GM12878 (cell line): Measurements from ENCODE around the gene MS4A2. TPM values are rescaled to one million over a fixed set of nuclear protein-coding genes. Genes with fewer than 3 reads are reported as not detected.

Source experiments
- ATAC-seq: fragments of 200-7000 bp; cut with Tn5 transposase; 3 replicates; pipeline ENCODE4 v1.9.1; 2020; ENCODE audit warnings: mild to moderate bottlenecking, moderate library complexity
- BruUV-seq: library from RNA; stranded (reverse); fragments of 400-500 nt; replicated peaks from 2 replicates; lab custom pipeline; 2021; lab: Mats Ljungman, UMichigan
- CTCF ChIA-PET: fragments of 300-600 bp; sonication (Branson Sonifier 250); formaldehyde crosslinking; extraction: SDS; loops from one replicate; lab custom pipeline; 2021; ENCODE audit warnings: inconsistent platforms; lab: Yijun Ruan, JAX
- POLR2A ChIA-PET: fragments of 350-600 bp; formaldehyde crosslinking; extraction: SDS; loops from one replicate; lab custom pipeline; 2021; ENCODE audit warnings: inconsistent platforms; lab: Charles Lee
- RAD21 ChIA-PET: fragments of 300-600 bp; sonication (Branson Sonifier 250); formaldehyde crosslinking; loops from one replicate; lab custom pipeline; 2023; ENCODE audit warnings: antibody characterized with exemption; ENCODE audit not compliant: unreplicated experiment; lab: Charles Lee
- SMC1A ChIA-PET: fragments of 300-600 bp; sonication (Branson Sonifier 250); formaldehyde crosslinking; loops from one replicate; lab custom pipeline; 2023; ENCODE audit not compliant: unreplicated experiment, uncharacterized antibody; lab: Charles Lee
- DNase-seq: peaks from one replicate; pipeline ENCODE4 v3.0.0-alpha.2; 2011; ENCODE audit warnings: low read depth, low spot score
- FAIRE-seq: peaks from 3 replicates; lab custom pipeline; 2011; peaks lifted over from hg19 to GRCh38; lab: Jason Lieb, UNC
- H2AFZ ChIP-seq: 2 replicates; pipeline ENCODE4 v1.6.0; 2011; ENCODE audit warnings: low read depth, low read length, control low read depth; ENCODE audit not compliant: control insufficient read depth
- H3K27ac ChIP-seq: 2 replicates; pipeline ENCODE4 v1.5.1; 2011; ENCODE audit warnings: control low read depth; ENCODE audit not compliant: control insufficient read depth, insufficient read depth
- H3K27me3 ChIP-seq, 2 experiments: replicated peaks in 1 of 2; 2 replicates each; pipeline versions ENCODE4 v1.6.0 to v1.6.1; 2011; ENCODE audit warnings: low read length in 1 of 2; ENCODE audit not compliant: control insufficient read depth in 2 of 2, insufficient read depth in 2 of 2
- H3K36me3 ChIP-seq, 2 experiments: 2 replicates each; pipeline ENCODE4 v1.5.1; 2011; ENCODE audit warnings: low read length in 1 of 2; ENCODE audit not compliant: control insufficient read depth in 2 of 2, insufficient read depth in 2 of 2
- H3K4me1 ChIP-seq: 2 replicates; pipeline ENCODE4 v1.6.1; 2011; ENCODE audit warnings: mild to moderate bottlenecking, low read length, moderate library complexity, mixed read lengths; ENCODE audit not compliant: control insufficient read depth, insufficient read depth
- H3K4me2 ChIP-seq: 2 replicates; pipeline ENCODE4 v1.6.0; 2011; ENCODE audit warnings: control low read depth; ENCODE audit not compliant: control insufficient read depth, insufficient read depth
- H3K4me3 ChIP-seq: fragments of 200-600 bp; sonication (generic); 2 replicates; pipeline ENCODE4 v1.5.1; 2016
- H3K79me2 ChIP-seq: 2 replicates; pipeline ENCODE4 v1.6.0; 2011; ENCODE audit warnings: low read length; ENCODE audit not compliant: control insufficient read depth, insufficient read depth
- H3K9ac ChIP-seq: 2 replicates; pipeline ENCODE4 v1.8.0; 2011; ENCODE audit warnings: low read length, control low read depth, mixed read lengths; ENCODE audit not compliant: control insufficient read depth, insufficient read depth
- H3K9me3 ChIP-seq: replicated peaks from 3 replicates; pipeline ENCODE4 v1.5.1; 2011; ENCODE audit warnings: mild to moderate bottlenecking, low read length; ENCODE audit not compliant: control insufficient read depth, insufficient read depth
- H4K20me1 ChIP-seq: 2 replicates; pipeline ENCODE4 v1.6.0; 2011; ENCODE audit not compliant: control insufficient read depth, insufficient read depth
- ATF3 ChIP-seq: IDR thresholded peaks from 2 replicates; pipeline ENCODE4 v1.6.1; 2011; ENCODE audit warnings: low read depth, mild to moderate bottlenecking, low read length, moderate library complexity, borderline replicate concordance; ENCODE audit errors: extremely low read depth
- BCL11A ChIP-seq: IDR thresholded peaks from 2 replicates; pipeline ENCODE4 v1.6.1; 2011; ENCODE audit warnings: low read depth, low read length
- CBX5 ChIP-seq: sonication (generic); IDR thresholded peaks from 2 replicates; pipeline ENCODE4 v1.6.1; 2016; ENCODE audit warnings: low read depth, moderate library complexity, mild to moderate bottlenecking, inconsistent platforms
- CHD1 ChIP-seq: IDR thresholded peaks from 2 replicates; pipeline ENCODE4 v1.6.1; 2012; ENCODE audit warnings: low read depth, low read length, improper control_type of control experiment
- CUX1 ChIP-seq: IDR thresholded peaks from 2 replicates; pipeline ENCODE4 v1.6.1; 2012; ENCODE audit warnings: improper control_type of control experiment, low read depth, low read length; ENCODE audit not compliant: insufficient replicate concordance
- DPF2 ChIP-seq: fragments of 450-650 bp; IDR thresholded peaks from 2 replicates; pipeline ENCODE4 v1.6.1; 2017; ENCODE audit warnings: mild to moderate bottlenecking
- ETV6 ChIP-seq, 2 experiments: fragments of 450-650 bp in 1 of 2; IDR thresholded peaks in 1 of 2; conservative IDR thresholded peaks in 1 of 2; 2 replicates each; pipeline ENCODE4 v1.6.1; 2014; ENCODE audit warnings: antibody characterized with exemption in 1 of 2, borderline replicate concordance in 1 of 2, low read depth in 1 of 2, mild to moderate bottlenecking in 1 of 2, moderate library complexity in 1 of 2
- GABPA ChIP-seq: IDR thresholded peaks from 2 replicates; pipeline ENCODE4 v1.6.1; 2014; ENCODE audit warnings: antibody characterized with exemption, low read depth, mild to moderate bottlenecking, inconsistent platforms
- HSF1 ChIP-seq: fragments of 150-350 bp; IDR thresholded peaks from 2 replicates; pipeline ENCODE4 v1.6.1; 2014; ENCODE audit warnings: mild to moderate bottlenecking, low read depth, low read length
- MAX ChIP-seq: IDR thresholded peaks from 2 replicates; pipeline ENCODE4 v1.6.1; 2012; ENCODE audit warnings: low read depth, low read length, improper control_type of control experiment
- MEF2B ChIP-seq: fragments of 450-650 bp; IDR thresholded peaks from 2 replicates; pipeline ENCODE4 v1.6.1; 2018; ENCODE audit warnings: mild to moderate bottlenecking, moderate library complexity; ENCODE audit not compliant: partially characterized antibody, poor library complexity, severe bottlenecking
- MYC ChIP-seq: IDR thresholded peaks from 2 replicates; pipeline ENCODE4 v1.6.1; 2011; ENCODE audit warnings: mild to moderate bottlenecking, low read length, moderate library complexity, inconsistent platforms; ENCODE audit not compliant: insufficient read depth, insufficient replicate concordance, insufficient read length, severe bottlenecking
- NFXL1 ChIP-seq: fragments of 450-650 bp; IDR thresholded peaks from 2 replicates; pipeline ENCODE4 v1.6.1; 2017; ENCODE audit warnings: antibody characterized with exemption, mild to moderate bottlenecking, borderline replicate concordance
- NFYB ChIP-seq: IDR thresholded peaks from 2 replicates; pipeline ENCODE4 v1.6.1; 2011; ENCODE audit warnings: low read depth, mild to moderate bottlenecking, low read length, improper control_type of control experiment, moderate library complexity; ENCODE audit not compliant: insufficient read depth
- RAD51 ChIP-seq: fragments of 450-650 bp; IDR thresholded peaks from 2 replicates; pipeline ENCODE4 v1.6.1; 2016; ENCODE audit warnings: moderate library complexity, mild to moderate bottlenecking, inconsistent platforms
- SPI1 ChIP-seq: IDR thresholded peaks from 2 replicates; pipeline ENCODE4 v1.6.1; 2011; ENCODE audit warnings: low read depth, mild to moderate bottlenecking, low read length, moderate library complexity, borderline replicate concordance; ENCODE audit not compliant: insufficient read depth
- ZBED1 ChIP-seq: IDR thresholded peaks from 2 replicates; pipeline ENCODE4 v1.6.1; 2016; ENCODE audit warnings: borderline replicate concordance
- ZNF207 ChIP-seq: fragments of 450-650 bp; IDR thresholded peaks from 2 replicates; pipeline ENCODE4 v1.6.1; 2014; ENCODE audit warnings: antibody characterized with exemption, mild to moderate bottlenecking, borderline replicate concordance
- ZNF24 ChIP-seq: fragments of 450-650 bp; IDR thresholded peaks from 2 replicates; pipeline ENCODE4 v1.6.1; 2017; ENCODE audit warnings: antibody characterized with exemption, mild to moderate bottlenecking
- WGBS: methylation state at CpG from one replicate; pipeline ENCODE4 v1.1.6; 2016; ENCODE audit warnings: low lambda C conversion rate; ENCODE audit not compliant: insufficient replicate concordance, insufficient coverage; ENCODE audit errors: missing lambda C conversion rate; 5-methylcytosine and 5-hydroxymethylcytosine counted together
- in situ Hi-C: fragments of 300-500 bp; cut with MboI; formaldehyde crosslinking; loops from 9 replicates; pipeline ENCODE4 v1.14.3; 2018; ENCODE audit warnings: mixed read lengths
- intact Hi-C: fragments of 100-400 bp; cut with micrococcal nuclease; formaldehyde crosslinking; loops from one replicate; pipeline ENCODE4 v1.14.2; 2022; ENCODE audit not compliant: unreplicated experiment
- polyA plus RNA-seq, 11 experiments: library from polyadenylated mRNA; depleted of rRNA in 4 of 11; unstranded in 6 of 11; stranded (reverse) in 5 of 11; fragments of >200 nt; fragmentation: Nextera tagmentation in 4 of 11; fragmentation: Illumina TruSeq in 1 of 11; extraction: Ambion mirVana in 4 of 11; extraction: Trizol in 1 of 11; gene quantifications; 1 replicate in 1 of 11; 2 replicates in 10 of 11; pipeline versions ENCODE4 v1.2.1 to v1.2.3, GENCODE V29; 2011 to 2016; ENCODE audit warnings: inconsistent platforms in 2 of 11, missing spikeins in 2 of 11, low read depth in 1 of 11
- total RNA-seq, 4 experiments: library from RNA; depleted of rRNA in 3 of 4; stranded (reverse); fragments of >200 nt in 3 of 4; fragmentation: Illumina TruSeq in 1 of 4; extraction: Trizol in 1 of 4; gene quantifications; 2 replicates each; pipeline versions ENCODE4 v1.2.1 to v1.2.3, GENCODE V29; 2013 to 2021

MS4A2 gene
- total and polyA plus RNA-seq, 10 of the 15 experiments (the other 5 are each of a cell fraction or from before 2014, with no cell fraction given): not detected

- no peaks in the 10 kb centered on the region for H3K79me2 ChIP-seq
- RAD21 ChIA-PET: no interaction called here
- no peak overlapping the region for H3K4me2 ChIP-seq
- no peaks in the 10 kb centered on the region for H3K36me3 ChIP-seq
- intact Hi-C loops: no loop called here
- DNase-seq (no peak), ATAC-seq (no peak), FAIRE-seq (no peak)
- no peaks in the 10 kb centered on the region for H3K4me1 ChIP-seq
- H3K27me3 ChIP-seq: no peaks in the 10 kb centered on the region
- in situ Hi-C loops: no loop called here
- SMC1A ChIA-PET: no interaction called here
- 37% methylated on average over 1 of the region's 1 CpG for WGBS
- no peaks in the 10 kb centered on the region for H4K20me1 ChIP-seq
- H3K9ac ChIP-seq: no peak overlapping the region
- H3K9me3 ChIP-seq: no peaks in the 10 kb centered on the region
- H3K27ac ChIP-seq: no peak overlapping the region
- H3K4me3 ChIP-seq: no peak overlapping the region
- BruUV-seq: no TSS peak
- no peak overlapping the region for H2AFZ ChIP-seq
- CTCF ChIA-PET: no interaction called here
- POLR2A ChIA-PET: no interaction called here
- TF ChIP-seq GABPA (no peak), CUX1 (no peak), HSF1 (no peak), MAX (no peak), ZNF207 (no peak), RAD51 (no peak), ETV6 (conservative IDR thresholded peaks at IDR 0.05 in 1 of 2, IDR thresholded peaks at IDR 0.05 in 1 of 2; ENCODE audit: borderline replicate concordance in 1 of 2, low read depth in 1 of 2) (no peak), DPF2 (no peak), ATF3 (no peak), NFYB (no peak), CBX5 (no peak), ZBED1 (no peak), NFXL1 (no peak), CHD1 (no peak), BCL11A (no peak), MEF2B (no peak), SPI1 (no peak), MYC (no peak), ZNF24 (no peak)
These were observed 8.7 kb downstream of the MS4A2 start for GRCh38 chr11:60097189-60097588.
